Neuron (in vitro differentiated cells): ENCODE data around the gene PDCD2L.
"Not testable (repeated sequence)": the region's sequence is repeated elsewhere in the genome, so short reads cannot be mapped to it uniquely, and the experiment has no call there.

Experiments
- H2AFZ ChIP-seq: one replicate; pipeline ENCODE4 v1.6.1; 2013; ENCODE audit warnings: low read depth, mild to moderate bottlenecking, inconsistent platforms, low read length, moderate library complexity
- H3K27me3 ChIP-seq: one replicate; pipeline ENCODE4 v1.6.1; 2013; ENCODE audit warnings: low read length; ENCODE audit not compliant: insufficient read depth
- H3K36me3 ChIP-seq: one replicate; pipeline ENCODE4 v1.6.1; 2013; ENCODE audit warnings: low read length; ENCODE audit not compliant: insufficient read depth
- H3K4me1 ChIP-seq: one replicate; pipeline ENCODE4 v1.6.1; 2013; ENCODE audit warnings: low read length; ENCODE audit not compliant: insufficient read depth
- H3K4me3 ChIP-seq: 2 replicates; pipeline ENCODE4 v1.5.1; 2013; ENCODE audit warnings: mild to moderate bottlenecking, low read length, moderate library complexity
- H3K9me3 ChIP-seq: one replicate; pipeline ENCODE4 v1.6.1; 2013; ENCODE audit warnings: low read length

The PDCD2L gene

DNA sequence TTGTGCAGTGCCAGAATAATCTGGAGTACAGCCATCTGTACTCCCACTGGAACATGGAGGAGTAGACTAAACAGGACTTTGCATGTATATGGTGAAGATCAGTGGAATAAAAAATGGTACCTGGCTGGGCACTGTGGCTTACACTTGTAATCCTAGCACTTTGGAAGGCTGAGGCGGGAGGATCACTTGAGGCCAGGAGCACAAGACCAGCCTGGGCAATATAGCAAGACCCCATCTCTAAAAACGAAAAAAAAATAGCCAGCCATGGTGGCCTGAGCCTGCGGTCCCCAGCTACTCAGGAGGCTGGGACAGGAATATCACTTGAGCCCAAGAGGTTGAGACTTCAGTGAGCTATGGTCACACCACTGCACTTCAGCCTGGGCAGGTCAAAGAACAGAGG is 44.0 kb downstream of the PDCD2L start:
- H2AFZ ChIP-seq: no peak overlapping the region
- no peak overlapping the region for H3K4me3 ChIP-seq
- peaks cover 92% of the 10 kb centered on the region for H3K36me3 ChIP-seq
- no peaks in the 10 kb centered on the region for H3K4me1 ChIP-seq
- no peaks in the 10 kb centered on the region for H3K27me3 ChIP-seq
- H3K9me3 ChIP-seq: no peaks in the 10 kb centered on the region

- Histone ChIP-seq H3K36me3 (peaks cover 87% of the 10 kb centered on the region), H3K9me3 (no peaks in the 10 kb centered on the region), H3K27me3 (no peaks in the 10 kb centered on the region)
These were observed 48.5 kb downstream of the PDCD2L start for GRCh38 chr19:34452723-34453122.

GRCh38 chr19:34454091-34454490 is 49.9 kb downstream of the PDCD2L start:
- no peaks in the 10 kb centered on the region for H3K9me3 ChIP-seq
- H3K4me1 ChIP-seq: no peaks in the 10 kb centered on the region
- no peaks in the 10 kb centered on the region for H3K27me3 ChIP-seq
- H3K4me3 ChIP-seq: no peak overlapping the region
- H3K36me3 ChIP-seq: peaks cover 85% of the 10 kb centered on the region
- H2AFZ ChIP-seq: no peak overlapping the region

More at GRCh38 chr19:34452723-34453122, 48.5 kb downstream of the PDCD2L start:
- no peak overlapping the region for H2AFZ ChIP-seq
- no peaks in the 10 kb centered on the region for H3K4me1 ChIP-seq
- H3K4me3 ChIP-seq: no peak overlapping the region

GRCh38 chr19:34454685-34455084 is 50.5 kb downstream of the PDCD2L start:
- Histone ChIP-seq H3K36me3 (peaks cover 85% of the 10 kb centered on the region), H3K9me3 (no peaks in the 10 kb centered on the region), H2AFZ (no peak overlapping the region), H3K4me3 (no peak overlapping the region), H3K27me3 (no peaks in the 10 kb centered on the region), H3K4me1 (no peaks in the 10 kb centered on the region)

DNA sequence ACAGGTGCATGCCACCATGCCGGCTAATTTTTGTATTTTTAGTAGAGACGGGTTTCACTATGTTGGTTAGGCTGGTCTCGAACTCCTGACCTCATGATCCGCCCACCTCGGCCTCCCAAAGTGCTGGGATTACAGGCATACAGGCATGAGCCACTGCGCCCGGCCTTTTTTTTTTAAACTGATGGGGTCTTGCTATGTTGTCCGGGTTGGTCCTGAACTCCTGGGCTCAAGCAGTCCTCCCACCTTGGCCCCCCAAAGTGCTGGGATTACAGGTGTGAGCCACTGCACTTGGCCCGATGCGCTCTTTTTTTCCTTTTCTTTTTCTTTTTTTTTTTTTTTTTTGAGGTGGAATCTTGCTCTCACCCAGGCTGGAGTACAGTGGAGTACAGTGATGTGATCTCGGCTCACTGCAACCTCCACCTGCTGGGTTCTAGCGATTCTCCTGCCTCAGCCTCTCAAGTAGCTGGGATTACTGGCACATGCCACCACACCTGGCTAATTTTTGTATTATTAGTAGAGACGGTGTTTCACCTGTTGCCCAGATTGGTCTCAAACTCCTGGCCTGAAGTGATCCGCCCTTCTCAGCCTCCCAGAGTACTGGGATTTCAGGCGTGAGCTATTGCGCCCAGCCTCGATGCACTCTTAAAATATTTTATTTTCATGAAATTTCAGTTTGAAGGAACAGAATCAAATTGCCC is 51.7 kb downstream of the PDCD2L start:
- H3K4me3 ChIP-seq, H3K27me3 ChIP-seq, H3K4me1 ChIP-seq, H3K9me3 ChIP-seq, H2AFZ ChIP-seq: not testable (repeated sequence)
- peaks cover 86% of the 10 kb centered on the region for H3K36me3 ChIP-seq

DNA sequence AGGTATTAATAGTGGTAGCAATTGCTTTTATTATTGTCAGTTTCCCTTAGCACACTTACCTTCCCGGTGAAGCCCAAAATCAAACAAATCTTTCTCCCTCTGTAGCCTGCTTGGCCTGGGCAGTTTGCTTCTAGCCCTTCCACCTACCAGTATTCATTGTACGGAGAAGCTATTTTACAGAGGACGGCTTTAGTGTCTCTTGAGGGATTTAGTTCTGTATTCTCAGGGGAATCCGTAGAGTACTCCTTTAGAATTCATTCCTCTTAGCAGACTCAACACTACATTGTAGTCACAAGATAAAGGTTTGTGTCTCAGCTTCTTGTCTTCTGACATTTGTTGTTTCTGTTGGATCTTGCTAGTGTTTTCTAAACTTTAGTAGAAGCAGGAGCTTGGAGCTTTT is 53.2 kb downstream of the PDCD2L start:
- H3K9me3 ChIP-seq: peaks cover 1% of the 10 kb centered on the region
- H3K36me3 ChIP-seq: peaks cover 88% of the 10 kb centered on the region
- no peak overlapping the region for H2AFZ ChIP-seq
- no peaks in the 10 kb centered on the region for H3K4me1 ChIP-seq
- no peaks in the 10 kb centered on the region for H3K27me3 ChIP-seq
- H3K4me3 ChIP-seq: no peak overlapping the region

GRCh38 chr19:34458677-34459076 is 54.5 kb downstream of the PDCD2L start:
- H3K36me3 ChIP-seq: peaks cover 87% of the 10 kb centered on the region
- no peak overlapping the region for H3K4me3 ChIP-seq
- H3K4me1 ChIP-seq: no peaks in the 10 kb centered on the region
- no peaks in the 10 kb centered on the region for H3K27me3 ChIP-seq
- H2AFZ ChIP-seq: no peak overlapping the region
- peaks cover 1% of the 10 kb centered on the region for H3K9me3 ChIP-seq

- Histone ChIP-seq H3K27me3 (no peaks in the 10 kb centered on the region), H3K9me3 (peaks cover 1% of the 10 kb centered on the region), H3K4me1 (no peaks in the 10 kb centered on the region), H3K4me3 (no peak overlapping the region), H2AFZ (no peak overlapping the region), H3K36me3 (peaks cover 87% of the 10 kb centered on the region)
These were observed 55.4 kb downstream of the PDCD2L start for GRCh38 chr19:34459614-34460013.

GRCh38 chr19:34461375-34462100 is 57.3 kb downstream of the PDCD2L start:
- no peaks in the 10 kb centered on the region for H3K27me3 ChIP-seq
- H3K4me3 ChIP-seq: no peak overlapping the region
- peaks cover 91% of the 10 kb centered on the region for H3K36me3 ChIP-seq
- H3K4me1 ChIP-seq: no peaks in the 10 kb centered on the region
- H3K9me3 ChIP-seq: peaks cover 1% of the 10 kb centered on the region
- no peak overlapping the region for H2AFZ ChIP-seq

- not testable (repeated sequence) for H3K9me3 ChIP-seq, H2AFZ ChIP-seq, H3K4me3 ChIP-seq, H3K4me1 ChIP-seq, H3K27me3 ChIP-seq
- H3K36me3 ChIP-seq: peaks cover 92% of the 10 kb centered on the region
These were observed 60.6 kb downstream of the PDCD2L start for GRCh38 chr19:34464785-34465184.

DNA sequence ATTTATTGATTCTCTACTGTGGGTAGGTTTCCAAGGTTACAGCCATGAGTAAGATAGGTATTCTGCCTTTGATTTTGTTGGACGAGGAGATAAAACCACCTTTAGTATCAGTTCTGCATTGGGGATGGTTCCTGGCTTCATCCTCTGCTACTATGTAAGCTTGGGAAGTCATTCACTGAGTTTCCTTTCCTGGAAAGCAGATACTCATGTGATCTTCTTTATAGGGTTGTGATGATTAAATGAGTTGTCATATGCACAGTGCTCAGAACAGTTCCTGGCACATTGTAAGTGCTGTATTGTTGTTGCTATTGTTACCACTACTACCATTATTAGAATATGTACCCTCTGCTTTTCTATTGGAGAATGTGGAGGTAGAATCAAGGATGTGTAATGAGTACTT is 64.2 kb downstream of the PDCD2L start:
- no peaks in the 10 kb centered on the region for H3K9me3 ChIP-seq
- peaks cover 91% of the 10 kb centered on the region for H3K36me3 ChIP-seq
- H2AFZ ChIP-seq: no peak overlapping the region
- no peaks in the 10 kb centered on the region for H3K4me1 ChIP-seq
- H3K27me3 ChIP-seq: no peaks in the 10 kb centered on the region
- no peak overlapping the region for H3K4me3 ChIP-seq

DNA sequence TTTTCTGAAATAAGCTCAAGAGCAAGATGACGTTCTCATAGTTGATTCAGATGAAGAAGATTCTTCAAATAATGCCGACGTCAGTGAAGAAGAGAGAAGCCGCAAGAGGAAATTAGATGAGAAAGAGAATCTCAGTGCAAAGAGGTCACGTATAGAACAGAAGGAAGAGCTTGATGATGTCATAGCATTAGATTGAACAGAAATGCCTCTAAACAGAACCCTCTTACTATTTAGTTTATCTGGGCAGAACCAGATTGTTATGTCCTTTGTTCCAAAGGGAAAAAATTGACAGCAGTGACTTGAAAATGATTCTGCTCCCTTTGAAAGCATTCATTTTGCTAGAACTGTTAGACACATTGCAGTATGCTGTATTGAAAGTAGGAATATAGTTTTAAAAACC is 64.8 kb downstream of the PDCD2L start:
- not testable (repeated sequence) for H3K9me3 ChIP-seq, H3K4me1 ChIP-seq, H2AFZ ChIP-seq, H3K4me3 ChIP-seq, H3K27me3 ChIP-seq
- peaks cover 89% of the 10 kb centered on the region for H3K36me3 ChIP-seq

DNA sequence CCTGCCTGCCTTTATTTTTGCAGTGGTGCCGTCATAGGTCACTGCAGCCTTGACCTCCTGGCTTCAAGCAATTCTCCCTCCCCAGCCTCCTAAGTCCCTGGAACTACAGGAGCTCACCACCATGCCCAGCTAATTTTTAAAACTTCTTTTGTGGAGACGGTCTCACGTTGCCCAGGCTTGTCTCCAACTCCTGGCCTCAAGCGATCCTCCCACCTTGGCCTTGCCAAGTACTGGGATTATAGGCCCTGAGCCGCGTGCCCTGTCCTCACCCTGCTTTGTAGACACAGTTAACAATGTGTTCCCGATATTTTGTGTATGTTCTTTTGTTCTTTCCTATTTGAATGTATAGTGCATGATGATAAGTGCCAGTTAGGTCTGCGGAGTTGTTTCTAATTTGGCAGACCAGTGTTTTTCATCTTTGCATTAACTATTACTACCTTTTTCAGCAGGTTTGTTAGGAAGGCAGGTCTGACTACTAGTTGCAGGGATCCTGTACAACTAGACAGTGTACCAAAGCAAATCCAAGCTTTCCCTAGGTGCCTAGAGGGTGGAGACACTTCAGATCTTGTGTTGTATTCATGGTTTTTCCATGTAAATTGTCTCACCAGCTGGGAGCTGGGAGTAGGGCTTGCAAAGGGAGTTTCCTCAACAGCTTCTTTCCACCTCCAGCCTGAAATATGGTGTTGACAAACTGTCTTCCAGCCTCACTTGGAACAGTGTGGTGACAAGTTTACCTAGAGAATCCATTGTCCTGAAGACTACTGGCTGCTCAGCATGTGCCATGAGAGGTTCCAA is 67.9 kb downstream of the PDCD2L start:
- Histone ChIP-seq H3K4me3 (no peak overlapping the region), H3K9me3 (no peaks in the 10 kb centered on the region), H3K36me3 (peaks cover 60% of the 10 kb centered on the region), H3K27me3 (no peaks in the 10 kb centered on the region), H2AFZ (no peak overlapping the region), H3K4me1 (no peaks in the 10 kb centered on the region)
